Mucosa of descending colon (tissue), 3 donors: ENCODE data around the gene GLG1. TPM values are rescaled to one million over a fixed set of nuclear protein-coding genes. Genes with fewer than 3 reads are reported as not detected.
"Not testable (repeated sequence)": the region's sequence is repeated elsewhere in the genome, so short reads cannot be mapped to it uniquely, and the experiment has no call there.

Experiments used
- ATAC-seq: fragments of 200-7000 bp; cut with Tn5 transposase; one replicate; pipeline ENCODE4 v1.9.1; 2020; ENCODE audit warnings: mild to moderate bottlenecking, moderate library complexity
- DNase-seq, 3 donors: peaks; one replicate each; pipeline ENCODE4 v3.0.0-alpha.2; 2020
- H3K36me3 ChIP-seq: fragments of 200-600 bp; one replicate; pipeline ENCODE4 v1.8.0; 2021; ENCODE audit warnings: low read depth, mild to moderate bottlenecking
- H3K4me1 ChIP-seq: fragments of 200-600 bp; one replicate; pipeline ENCODE4 v1.8.0; 2021; ENCODE audit warnings: low read depth, mild to moderate bottlenecking
- H3K4me3 ChIP-seq: fragments of 200-600 bp; one replicate; pipeline ENCODE4 v1.8.0; 2021; ENCODE audit warnings: mild to moderate bottlenecking
- H3K9me3 ChIP-seq: fragments of 200-600 bp; one replicate; pipeline ENCODE4 v1.8.0; 2021; ENCODE audit warnings: mild to moderate bottlenecking
- intact Hi-C, 2 donors: fragments of 100-400 bp; cut with DNase I in 1 of 2; cut with micrococcal nuclease in 1 of 2; formaldehyde crosslinking; loops; one replicate each; pipeline versions ENCODE4 v1.11.0 to v1.11.1; 2022; cut with DNase I, micrococcal nuclease
- total RNA-seq, 3 donors: library from RNA; stranded (reverse); fragmentation: NEBNext Ultra II Directional in 2 of 3; extraction: Animal tissue kit (Norgen Biotek cat#: 25700) in 2 of 3; gene quantifications; one replicate each; pipeline versions ENCODE4 v1.2.1 to v1.2.4, GENCODE V29; 2021 to 2023
- donor health status: DM: no; HTN: no; CAD: no; lungs with moderate emphysema.
- donor health status: DM: no; HTN: no; CAD: no.
- donor health status: DM: no; HTN: yes; CAD: no.

The GLG1 gene
- total RNA-seq, 3 donors from 2014 or later, result 91.3 to 122 (median 99.7) TPM

- H3K36me3 ChIP-seq, DNase-seq, H3K4me1 ChIP-seq, ATAC-seq, intact Hi-C loops, H3K4me3 ChIP-seq, H3K9me3 ChIP-seq: not testable (repeated sequence)
These were observed 194.0 kb downstream of the GLG1 start for GRCh38 chr16:74412775-74413390.

- H3K4me3 ChIP-seq, DNase-seq, H3K4me1 ChIP-seq, intact Hi-C loops, ATAC-seq, H3K36me3 ChIP-seq, H3K9me3 ChIP-seq: not testable (repeated sequence)
These were observed 194.7 kb downstream of the GLG1 start for GRCh38 chr16:74412138-74412774.

GRCh38 chr16:74410981-74411380 is 195.9 kb downstream of the GLG1 start:
- H3K36me3 ChIP-seq, DNase-seq, H3K4me3 ChIP-seq, intact Hi-C loops, ATAC-seq, H3K9me3 ChIP-seq, H3K4me1 ChIP-seq: not testable (repeated sequence)

DNA sequence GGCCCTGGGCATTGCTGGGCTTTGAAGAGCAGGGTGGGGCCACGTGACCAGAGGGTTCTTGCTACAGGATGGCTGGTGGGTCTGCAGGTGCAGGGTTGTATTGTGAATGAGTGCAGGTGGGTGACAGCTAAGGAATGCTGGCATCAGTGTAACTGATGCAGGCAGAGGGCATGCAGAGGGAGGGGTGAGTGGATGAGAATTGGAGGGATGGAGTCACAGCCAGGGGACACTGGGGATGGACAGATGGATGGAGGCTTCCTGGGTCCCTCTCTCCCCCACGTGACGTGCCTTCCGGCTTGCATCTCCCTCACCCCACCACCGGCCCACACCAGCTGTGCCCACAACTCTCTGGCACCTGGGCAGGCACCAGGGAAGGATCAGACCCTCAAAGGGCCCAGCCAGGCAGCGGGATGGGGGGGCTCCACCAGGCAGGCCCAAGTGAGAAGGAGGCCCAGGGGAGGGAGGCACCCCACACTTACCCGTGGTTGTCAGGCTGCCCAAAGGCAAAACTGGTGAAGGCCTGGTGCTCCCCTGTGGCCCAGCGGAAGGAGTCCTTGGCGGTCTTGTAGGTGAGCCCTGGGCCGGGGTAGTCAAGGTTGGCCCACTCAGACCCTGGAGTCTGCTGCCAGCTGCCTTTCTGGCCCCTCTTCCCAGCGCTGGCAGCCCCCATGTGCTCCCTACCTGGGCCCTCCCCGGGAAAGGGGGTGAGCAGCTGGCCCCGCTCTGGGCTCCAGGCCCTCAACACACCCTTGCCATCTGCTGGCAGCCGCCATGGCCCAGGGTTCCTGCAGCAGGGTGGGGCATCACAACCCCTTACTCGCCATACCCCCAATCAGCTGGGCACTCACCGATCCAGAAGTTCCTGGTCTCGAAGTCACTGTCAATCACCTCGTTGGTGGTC is 196.6 kb downstream of the GLG1 start:
- H3K9me3 ChIP-seq, intact Hi-C loops, ATAC-seq, H3K4me1 ChIP-seq, H3K4me3 ChIP-seq, H3K36me3 ChIP-seq, DNase-seq: not testable (repeated sequence)

DNA sequence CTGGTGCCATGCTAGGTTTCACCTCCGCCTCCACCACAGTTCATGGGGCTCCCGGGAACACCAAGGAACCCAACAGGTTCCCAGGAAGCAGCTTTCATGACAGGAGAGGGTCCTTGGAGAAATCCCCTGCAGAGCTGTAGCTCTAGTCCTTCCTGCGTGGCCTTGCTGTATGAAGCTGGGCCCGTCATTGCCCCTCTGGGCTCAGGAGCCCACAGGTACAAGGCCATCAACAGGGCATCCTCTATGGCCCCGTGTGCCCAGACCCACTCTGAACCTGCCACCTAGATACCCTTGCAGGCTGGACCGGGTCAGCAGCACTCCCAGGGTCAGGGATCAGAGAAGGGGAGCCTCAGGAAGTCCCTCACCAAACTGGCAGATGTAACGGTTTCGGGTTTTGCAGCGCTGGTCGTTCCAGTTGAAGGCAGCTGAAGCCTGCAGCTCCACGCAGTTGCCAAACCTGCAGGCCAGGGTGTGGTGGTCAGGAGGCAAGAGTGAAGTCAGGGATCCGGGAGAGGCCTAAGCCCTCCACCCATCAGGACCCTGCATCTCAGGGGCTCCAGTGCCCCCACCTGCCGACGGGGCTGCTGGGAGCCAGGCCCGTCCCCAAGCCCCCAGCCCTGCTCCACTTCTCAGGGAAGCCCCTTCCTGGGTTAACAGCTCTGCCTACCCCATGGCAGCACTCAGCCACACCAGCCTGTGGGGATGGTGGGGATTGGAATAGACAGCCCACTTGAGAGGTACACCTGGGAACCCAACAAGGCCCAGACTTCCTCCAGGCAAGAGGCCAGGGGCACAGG is 197.5 kb downstream of the GLG1 start:
- ATAC-seq, intact Hi-C loops, H3K36me3 ChIP-seq, H3K4me1 ChIP-seq, H3K9me3 ChIP-seq, H3K4me3 ChIP-seq: not testable (repeated sequence)
- peak in 1 of 3 donors; percentile 18 for DNase-seq

DNA sequence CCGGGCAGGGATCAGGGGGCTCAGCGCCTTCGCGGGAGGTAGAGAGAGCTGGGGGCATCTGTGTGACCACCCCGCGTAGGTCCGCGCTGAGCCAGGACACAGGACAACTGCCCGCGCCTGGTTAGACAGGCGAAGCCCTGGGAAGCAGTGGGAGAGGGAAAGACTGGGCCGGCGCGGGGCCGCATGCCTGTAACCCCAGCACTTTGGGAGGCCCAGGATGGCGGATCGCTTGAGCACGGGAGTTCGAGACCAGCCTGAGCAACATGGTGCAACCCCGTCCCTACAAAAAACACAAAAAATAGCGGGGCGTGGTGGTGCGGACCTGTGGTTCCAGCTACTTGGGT is 199.6 kb downstream of the GLG1 start:
- ATAC-seq (peak; percentile 34), DNase-seq (peak; percentile 21 to 63 (median 51))
- H3K36me3 ChIP-seq, intact Hi-C loops, H3K4me1 ChIP-seq, H3K9me3 ChIP-seq, H3K4me3 ChIP-seq: not testable (repeated sequence)

- DNase-seq, result peak; percentile 11 to 78 (median 41)
- H3K4me3 ChIP-seq, intact Hi-C loops, H3K36me3 ChIP-seq, H3K9me3 ChIP-seq, H3K4me1 ChIP-seq: not testable (repeated sequence)
- peak; percentile 84 for ATAC-seq
These were observed 200.1 kb downstream of the GLG1 start for GRCh38 chr16:74406600-74407361.

DNA sequence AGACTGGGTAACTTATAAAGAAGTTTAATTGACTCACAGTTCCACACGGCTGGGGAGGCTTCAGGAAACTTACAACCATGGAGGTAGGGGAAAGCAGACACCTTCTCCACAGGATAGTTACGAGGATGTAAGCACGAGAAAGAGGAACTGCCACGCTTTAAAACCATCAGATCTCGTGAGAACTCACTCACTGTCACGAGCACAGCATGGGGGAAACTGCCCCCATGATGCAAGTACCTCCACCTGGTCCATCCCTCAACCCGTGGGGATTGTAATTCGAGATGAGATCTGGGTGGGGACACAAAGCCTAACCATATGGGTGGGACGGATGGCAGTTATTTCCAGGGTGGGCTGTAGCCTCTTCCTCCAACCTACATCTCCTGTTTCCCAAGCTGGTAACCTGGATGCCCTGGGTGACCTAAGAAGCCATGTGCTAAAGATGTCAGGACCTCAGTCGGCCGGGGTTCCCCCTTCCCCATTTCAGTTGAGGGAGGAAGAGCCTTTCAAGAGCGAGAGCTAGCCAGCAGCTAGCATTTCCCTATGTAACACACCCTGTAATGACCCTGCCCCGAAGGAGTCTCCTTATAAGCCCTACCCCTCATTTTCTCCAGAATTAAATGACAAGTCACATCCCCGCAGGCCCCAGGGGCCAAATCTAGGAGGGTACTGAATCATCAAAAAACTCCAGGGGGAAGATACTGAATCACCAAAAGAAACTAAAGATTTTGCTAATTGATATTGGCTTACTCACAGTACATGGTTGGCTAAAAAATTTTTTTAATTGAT is 202.6 kb downstream of the GLG1 start:
- H3K36me3 ChIP-seq, H3K4me3 ChIP-seq, H3K9me3 ChIP-seq, ATAC-seq, intact Hi-C loops, DNase-seq, H3K4me1 ChIP-seq: not testable (repeated sequence)

- DNase-seq, H3K4me1 ChIP-seq, H3K9me3 ChIP-seq, H3K36me3 ChIP-seq, ATAC-seq, intact Hi-C loops, H3K4me3 ChIP-seq: not testable (repeated sequence)
These were observed 206.7 kb downstream of the GLG1 start for GRCh38 chr16:74400238-74400637.

DNA sequence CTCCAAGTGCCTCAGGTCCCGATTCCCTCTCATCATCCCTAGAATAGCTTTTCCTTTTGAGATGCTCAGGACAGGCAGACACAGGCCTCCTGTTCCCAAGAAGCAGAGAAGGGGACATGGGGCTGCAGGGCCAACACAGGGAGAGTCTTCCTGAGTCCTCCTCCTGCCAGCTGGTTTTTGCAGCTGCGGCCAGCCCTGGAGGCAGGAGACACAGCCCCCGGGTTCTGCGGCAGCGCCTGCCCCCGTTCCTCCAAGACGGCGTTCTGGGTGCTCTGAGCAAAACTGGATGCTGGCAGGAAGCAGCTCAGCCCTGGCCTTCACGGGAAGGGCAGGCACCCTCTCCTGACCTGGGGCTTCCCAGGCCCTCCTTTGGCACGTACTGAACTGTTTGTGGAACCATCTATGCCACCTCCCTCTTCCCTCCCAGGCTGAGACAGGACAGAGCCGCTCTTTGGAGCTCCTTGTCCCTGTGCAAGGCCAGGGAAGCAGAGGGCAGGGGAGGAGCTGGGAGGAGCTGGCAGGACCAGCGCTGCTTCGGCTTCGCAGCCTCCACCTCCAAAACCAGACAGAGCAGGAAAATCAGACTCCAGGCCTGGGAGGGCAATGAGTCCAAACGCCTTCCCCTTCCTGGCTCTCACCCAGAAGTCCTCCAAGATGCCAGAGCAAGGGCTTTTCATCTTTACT is 208.6 kb downstream of the GLG1 start:
- DNase-seq, result peak in 1 of 3 donors; percentile 23

More for the DNA sequence above, 208.6 kb downstream of the GLG1 start:
- H3K4me3 ChIP-seq, H3K9me3 ChIP-seq, H3K4me1 ChIP-seq, intact Hi-C loops, H3K36me3 ChIP-seq: not testable (repeated sequence)
- peak; percentile 50 for ATAC-seq
